C4-2B (cell line): ENCODE data around the gene CPZ.

ENCODE experiments used
- H3K27ac ChIP-seq: fragments of 450-650 bp; 2 replicates; pipeline ENCODE4 v1.5.1; 2017
- CTCF ChIP-seq: fragments of 450-650 bp; conservative IDR thresholded peaks from 2 replicates; pipeline ENCODE4 v1.5.1; 2017; ENCODE audit warnings: mild to moderate bottlenecking
- ZFX ChIP-seq: fragments of 450-650 bp; IDR thresholded peaks from 2 replicates; pipeline ENCODE4 v1.6.1; 2017

Gene CPZ

DNA sequence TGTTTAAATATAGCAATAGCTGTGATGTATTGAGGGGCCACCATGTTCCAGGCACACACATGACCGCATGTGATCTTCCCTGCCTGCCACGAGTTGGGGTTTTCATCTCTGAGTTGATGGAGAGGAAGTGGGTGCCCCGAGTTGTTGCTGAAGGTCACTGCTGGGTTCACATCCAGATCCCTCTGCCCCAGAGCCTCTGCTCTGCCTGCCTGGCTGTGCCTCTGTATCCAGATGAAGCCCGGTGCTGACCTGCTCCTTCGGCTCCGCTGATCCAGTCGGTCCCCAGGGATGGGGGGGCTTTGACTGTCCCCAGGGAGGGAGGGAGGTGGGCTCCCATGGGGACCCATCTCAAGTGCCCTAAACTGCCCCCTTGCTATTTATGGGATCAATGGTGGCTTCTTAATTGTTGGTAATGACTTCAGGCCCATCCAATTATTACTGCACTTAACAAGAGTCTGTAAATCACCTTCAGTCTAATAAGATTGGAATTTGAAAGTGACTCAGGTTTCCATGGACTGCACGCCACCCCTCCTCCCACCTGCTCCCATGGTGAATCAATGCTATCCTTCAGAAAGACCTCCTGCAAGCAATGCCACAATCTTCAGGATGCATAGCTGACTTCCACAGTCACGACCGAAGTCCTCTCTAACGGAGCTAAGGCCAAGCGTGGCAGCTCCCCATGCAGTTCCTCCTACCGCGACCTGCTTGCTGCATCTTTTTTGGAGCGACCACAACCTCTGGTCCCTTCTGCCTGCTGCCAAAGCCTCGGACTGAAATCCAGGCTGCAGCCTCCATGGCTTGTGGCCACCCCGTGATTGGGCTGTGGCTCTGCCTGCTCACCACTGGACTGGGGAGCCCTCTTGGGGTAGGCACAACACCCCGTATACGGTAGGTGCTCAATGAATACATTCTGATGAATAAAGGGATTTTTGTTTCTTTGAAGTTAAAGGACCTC lies 73.1 kb downstream of the CPZ start:
- TF ChIP-seq ZFX (no peak), CTCF (no peak)

DNA sequence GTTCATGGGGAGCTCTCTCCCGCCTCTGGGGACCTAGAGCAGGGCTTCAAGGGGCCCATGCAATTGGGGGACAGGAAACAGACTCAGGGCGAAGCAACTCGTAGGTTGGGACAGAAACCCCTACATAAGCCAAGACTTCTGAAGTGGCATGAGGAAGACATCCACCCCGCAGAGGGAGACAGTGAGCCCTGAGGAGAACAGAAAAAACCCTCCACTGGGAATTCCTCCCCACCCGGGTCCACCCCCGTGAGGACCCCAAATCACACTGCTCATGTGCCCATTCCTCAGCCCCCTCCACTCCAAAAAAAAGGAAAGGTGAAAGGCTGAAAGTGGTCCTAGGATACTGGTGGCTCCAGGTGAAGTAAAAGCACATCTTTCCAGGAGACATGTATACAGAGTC lies 74.0 kb downstream of the CPZ start:
- H3K27ac ChIP-seq, result no peak overlapping the region

More for the DNA sequence above, 73.1 kb downstream of the CPZ start:
- H3K27ac ChIP-seq, result no peak overlapping the region

More for the DNA sequence above, 74.0 kb downstream of the CPZ start:
- TF ChIP-seq ZFX, result no peak
- no peak for TF ChIP-seq CTCF
